ENCODE data around the gene FMR1NB. TPM values are rescaled to one million over a fixed set of nuclear protein-coding genes. Genes with fewer than 3 reads are reported as not detected.

Gene FMR1NB
- total and polyA plus RNA-seq, 2 of the 4 experiments (the other 2 are of a cell fraction): not detected

GRCh38 chrX:148043271-148043855, 62.2 kb downstream of the FMR1NB start:
- Histone ChIP-seq H3K14ac (replicated peaks; ENCODE audit: low read depth, low read length) (no peak overlapping the region), H2AFZ (replicated peaks; ENCODE audit: low read length, poor library complexity) (no peak overlapping the region), H2AK9ac (replicated peaks; ENCODE audit: low read depth, low read length, poor library complexity) (no peak overlapping the region), H3K9me1 (ENCODE audit: insufficient read depth, low read length) (no peaks in the 10 kb centered on the region), H3K18ac (ENCODE audit: low read depth, low read length) (no peak overlapping the region), H4K8ac (ENCODE audit: low read depth in 2 of 2, low read length in 2 of 2) (no peak overlapping the region), H2BK120ac (ENCODE audit: low read depth, low read length) (no peak overlapping the region), H2BK20ac (ENCODE audit: low read depth, low read length) (no peak overlapping the region), H3K27me3 (ENCODE audit: control insufficient read depth, insufficient read depth, low read length) (no peaks in the 10 kb centered on the region), H4K91ac (ENCODE audit: insufficient read depth, low read depth, low read length) (no peak overlapping the region), H2BK5ac (ENCODE audit: low read depth, low read length, poor library complexity, severe bottlenecking) (no peak overlapping the region), H3K4me1 (ENCODE audit: control insufficient read depth, insufficient read depth, low read length) (no peaks in the 10 kb centered on the region), H3K23ac (ENCODE audit: low read depth, low read length) (no peak overlapping the region), H3K9ac (ENCODE audit: low read depth, low read length) (no peak overlapping the region), H3K4ac (ENCODE audit: low read depth, low read length) (no peak overlapping the region), H2AK5ac (ENCODE audit: low read depth, low read length) (no peak overlapping the region), H3K4me2 (ENCODE audit: low read depth, low read length) (no peak overlapping the region), H3K56ac (ENCODE audit: extremely low read depth, insufficient read depth, low read length) (no peak overlapping the region), H4K20me1 (ENCODE audit: insufficient read depth, low read length) (no peaks in the 10 kb centered on the region), H2BK15ac (ENCODE audit: low read depth, low read length) (no peak overlapping the region), H3K27ac (ENCODE audit: insufficient read depth, low read length) (no peak overlapping the region), H3K4me3 (ENCODE audit: insufficient read depth, low read depth, low read length) (no peak overlapping the region), H3K9me3 (ENCODE audit: control insufficient read depth, insufficient read depth, low read length) (no peaks in the 10 kb centered on the region), H3K79me1 (ENCODE audit: low read depth in 1 of 2, low read length in 2 of 2) (no peaks in the 10 kb centered on the region), H3K36me3 (ENCODE audit: control insufficient read depth, insufficient read depth, low read length) (no peaks in the 10 kb centered on the region), H4K5ac (ENCODE audit: low read depth, low read length) (no peak overlapping the region)
- ChIA-PET CTCF (no interaction called here), POLR2A (ENCODE audit: unreplicated experiment) (no interaction called here)
- DNase-seq: peak; percentile 4
- TF ChIP-seq MXI1 (IDR thresholded peaks at IDR 0.05; ENCODE audit: borderline replicate concordance, low read depth, low read length) (no peak), POLR2A (IDR thresholded peaks at IDR 0.05; ENCODE audit: low read depth, low read length) (no peak), FOS (IDR thresholded peaks at IDR 0.05; ENCODE audit: low read depth, low read length) (no peak), MAFK (IDR thresholded peaks at IDR 0.05; ENCODE audit: low read depth, low read length) (no peak), RCOR1 (IDR thresholded peaks at IDR 0.05; ENCODE audit: insufficient replicate concordance, low read length) (no peak), CTCF (conservative IDR thresholded peaks at IDR 0.05; ENCODE audit: low read depth, low read length) (no peak), RFX5 (IDR thresholded peaks at IDR 0.05; ENCODE audit: low read depth, low read length) (no peak), RAD21 (IDR thresholded peaks at IDR 0.05; ENCODE audit: low read length) (no peak), MAZ (IDR thresholded peaks at IDR 0.05; ENCODE audit: borderline replicate concordance, low read depth, low read length) (no peak)
- TF ChIP-seq, protein P1, sequence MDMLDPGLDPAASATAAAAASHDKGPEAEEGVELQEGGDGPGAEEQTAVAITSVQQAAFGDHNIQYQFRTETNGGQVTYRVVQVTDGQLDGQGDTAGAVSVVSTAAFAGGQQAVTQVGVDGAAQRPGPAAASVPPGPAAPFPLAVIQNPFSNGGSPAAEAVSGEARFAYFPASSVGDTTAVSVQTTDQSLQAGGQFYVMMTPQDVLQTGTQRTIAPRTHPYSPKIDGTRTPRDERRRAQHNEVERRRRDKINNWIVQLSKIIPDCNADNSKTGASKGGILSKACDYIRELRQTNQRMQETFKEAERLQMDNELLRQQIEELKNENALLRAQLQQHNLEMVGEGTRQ (IDR thresholded peaks at IDR 0.05; ENCODE audit: low read depth, low read length): no peak
- dilution Hi-C loops (cut with HindIII; ENCODE audit: low sequenced_read_pairs, unreplicated experiment) (no loop called here), intact Hi-C loops (cut with micrococcal nuclease) (no loop called here), in situ Hi-C loops (cut with MboI; ENCODE audit: low sequenced_read_pairs) (loop anchor here (10.0 to 25.0 kb wide), 2 partner anchors 1244 to 1431 kb away; no protein-coding TSS in a partner anchor)
- no TSS peak for BruUV-seq (replicated peaks)
- no peak for ATAC-seq (ENCODE audit: low read depth)
- no CpG with 5 or more reads among the region's 2 CpGs for WGBS, 2 experiments (ENCODE audit: extremely low coverage in 2 of 2, insufficient read length in 1 of 2)

Data from IMR-90 (cell line).